ENCODE results near the gene SAP30BP. TPM values are rescaled to one million over a fixed set of nuclear protein-coding genes. Genes with fewer than 3 reads are reported as not detected.

SAP30BP gene
- total and polyA plus RNA-seq, 2 donors (not counting 1 experiment from before 2014, with no cell fraction given), result 143 to 148 TPM

- peak overlapping the region; percentile 89 for H3K27ac Mint-ChIP-seq
- DNase-seq (peak; percentile 91), ATAC-seq (ENCODE audit: low read depth) (peak; percentile 69)
- Histone ChIP-seq H3K9me3 (ENCODE audit: control extremely low read depth in 1 of 3, control insufficient read depth in 2 of 3, insufficient read depth in 1 of 3, low read length in 2 of 3) (peaks cover 0 to 5% (median 2%) of the 10 kb centered on the region in 3 donors), H3K4me2 (replicated peaks; ENCODE audit: low read depth, low read length, poor library complexity, severe bottlenecking) (peak overlapping the region; percentile 58), H3K27ac (ENCODE audit: low read length in 2 of 2) (peak overlapping the region; percentile 81 to 94), H2AFZ (ENCODE audit: insufficient read depth, low read depth, low read length, poor library complexity, severe bottlenecking) (no peak overlapping the region), H3K27me3 (replicated peaks in 1 of 4; ENCODE audit: control extremely low read depth in 1 of 4, control insufficient read depth in 3 of 4, insufficient read depth in 4 of 4, low read length in 3 of 4) (no peaks in the 10 kb centered on the region), H3K9ac (ENCODE audit: low read length) (peak overlapping the region; percentile 30), H3K4me3 (ENCODE audit: control extremely low read depth in 1 of 5, extremely low read depth in 1 of 5, insufficient read depth in 1 of 5, low read depth in 2 of 5, low read length in 4 of 5) (peak overlapping the region in 2 of 5 experiments; percentile 24 to 31), H3K4me1 (ENCODE audit: control insufficient read depth in 2 of 2, insufficient read depth in 2 of 2, low read length in 2 of 2) (peaks cover 40 to 46% of the 10 kb centered on the region in 2 donors), H3K79me2 (ENCODE audit: control insufficient read depth, insufficient read depth, low read length) (peaks cover 33% of the 10 kb centered on the region), H4K20me1 (ENCODE audit: control insufficient read depth, insufficient read depth, low read length, poor library complexity, severe bottlenecking) (no peaks in the 10 kb centered on the region), H3K36me3 (replicated peaks in 1 of 2; ENCODE audit: control extremely low read depth in 1 of 2, control insufficient read depth in 1 of 2, extremely low read depth in 1 of 2, insufficient read depth in 2 of 2, low read length in 1 of 2) (peaks cover 0 to 35% of the 10 kb centered on the region in 2 experiments)
- H3K9me3 Mint-ChIP-seq (ENCODE audit: insufficient read depth), result no peaks in the 10 kb centered on the region
- H3K27me3 Mint-ChIP-seq, result no peaks in the 10 kb centered on the region
- CTCF ChIA-PET, result interaction anchor here (0.6 to 1.6 kb wide), 6 partner anchors 9 to 232 kb away, joined by 3 to 6 read pairs (median 4); partner anchors contain the start of genes SMIM5 and TRIM65
- H3K4me1 Mint-ChIP-seq, result peaks cover 29% of the 10 kb centered on the region
- POLR2A ChIA-PET, result interaction anchor here (0.7 kb wide), 1 partner anchor 76 kb away, joined by 3 read pairs; no protein-coding TSS in a partner anchor
- no CpG with 5 or more reads among the region's 3 CpGs for WGBS (ENCODE audit: insufficient coverage)
- H3K4me3 Mint-ChIP-seq, result peak overlapping the region; percentile 64
- TF ChIP-seq CTCF (IDR thresholded peaks at IDR 0.05), result no peak
- no peak for TF ChIP-seq EZH2 (IDR thresholded peaks at IDR 0.05; ENCODE audit: borderline replicate concordance, insufficient read depth, low read depth, low read length, poor library complexity, severe bottlenecking)
- intact Hi-C loops (cut with micrococcal nuclease), result loop anchor here (10.0 kb wide), 2 partner anchors 191 to 369 kb away; partner anchors contain the start of gene WBP2
Observed at GRCh38 chr17:75664099-75664549, 3.0 kb upstream of the SAP30BP start.

- Mint-ChIP-seq H3K9me3 (ENCODE audit: insufficient read depth) (no peaks in the 10 kb centered on the region), H3K27me3 (no peaks in the 10 kb centered on the region), H3K4me3 (peak overlapping the region; percentile 50), H3K4me1 (peaks cover 34% of the 10 kb centered on the region), H3K27ac (peak overlapping the region; percentile 78)
- peaks cover 7 to 36% of the 10 kb centered on the region in 2 experiments for H3K36me3 ChIP-seq (replicated peaks in 1 of 2; ENCODE audit: control extremely low read depth in 1 of 2, control insufficient read depth in 1 of 2, extremely low read depth in 1 of 2, insufficient read depth in 2 of 2, low read length in 1 of 2)
- WGBS (ENCODE audit: insufficient coverage), result 95% methylated on average over 4 of the region's 10 CpGs
- H3K9me3 ChIP-seq (ENCODE audit: control extremely low read depth in 1 of 3, control insufficient read depth in 2 of 3, insufficient read depth in 1 of 3, low read length in 2 of 3), result peaks cover 0 to 5% (median 2%) of the 10 kb centered on the region in 3 donors
- H3K27ac ChIP-seq (ENCODE audit: low read length in 2 of 2), result peak overlapping the region; percentile 11 to 94
- TF ChIP-seq CTCF (IDR thresholded peaks at IDR 0.05) (no peak), EZH2 (IDR thresholded peaks at IDR 0.05; ENCODE audit: borderline replicate concordance, insufficient read depth, low read depth, low read length, poor library complexity, severe bottlenecking) (no peak)
- intact Hi-C loops (cut with micrococcal nuclease), result loop anchor here (2.0 to 10.0 kb wide), 3 partner anchors 189 to 689 kb away; partner anchors contain the start of gene WBP2
- H3K9ac ChIP-seq (ENCODE audit: low read length), result peak overlapping the region; percentile 97
- ATAC-seq (ENCODE audit: low read depth) (no peak), DNase-seq (no peak)
- peak overlapping the region; percentile 96 for H3K4me2 ChIP-seq (replicated peaks; ENCODE audit: low read depth, low read length, poor library complexity, severe bottlenecking)
- no peaks in the 10 kb centered on the region for H3K27me3 ChIP-seq (replicated peaks in 1 of 4; ENCODE audit: control extremely low read depth in 1 of 4, control insufficient read depth in 3 of 4, insufficient read depth in 4 of 4, low read length in 3 of 4)
- peaks cover 52% of the 10 kb centered on the region for H3K79me2 ChIP-seq (ENCODE audit: control insufficient read depth, insufficient read depth, low read length)
- ChIA-PET POLR2A (interaction anchor here (0.6 to 1.2 kb wide), 3 partner anchors 33 to 369 kb away, joined by 3 to 5 read pairs (median 3); partner anchors contain the start of gene SMIM5), CTCF (interaction anchor here (1.2 to 2.8 kb wide), 7 partner anchors 10 to 370 kb away, joined by 3 to 13 read pairs (median 4); partner anchors contain the start of genes GALK1 and SMIM5)
- peaks cover 40 to 46% of the 10 kb centered on the region in 2 donors for H3K4me1 ChIP-seq (ENCODE audit: control insufficient read depth in 2 of 2, insufficient read depth in 2 of 2, low read length in 2 of 2)
- peak overlapping the region in 1 of 5 experiments; percentile 99 for H3K4me3 ChIP-seq (ENCODE audit: control extremely low read depth in 1 of 5, extremely low read depth in 1 of 5, insufficient read depth in 1 of 5, low read depth in 2 of 5, low read length in 4 of 5)
- H2AFZ ChIP-seq (ENCODE audit: insufficient read depth, low read depth, low read length, poor library complexity, severe bottlenecking), result no peak overlapping the region
- H4K20me1 ChIP-seq (ENCODE audit: control insufficient read depth, insufficient read depth, low read length, poor library complexity, severe bottlenecking), result peaks cover 6% of the 10 kb centered on the region
Observed at GRCh38 chr17:75665981-75666380, 1.2 kb upstream of the SAP30BP start.
